Measurements from ENCODE around the gene TMEM117. TPM values are rescaled to one million over a fixed set of nuclear protein-coding genes. Genes with fewer than 3 reads are reported as not detected.

TMEM117 gene
- total and polyA plus RNA-seq, 12 donors: 4.0 to 8.5 (median 7.1) TPM

DNA sequence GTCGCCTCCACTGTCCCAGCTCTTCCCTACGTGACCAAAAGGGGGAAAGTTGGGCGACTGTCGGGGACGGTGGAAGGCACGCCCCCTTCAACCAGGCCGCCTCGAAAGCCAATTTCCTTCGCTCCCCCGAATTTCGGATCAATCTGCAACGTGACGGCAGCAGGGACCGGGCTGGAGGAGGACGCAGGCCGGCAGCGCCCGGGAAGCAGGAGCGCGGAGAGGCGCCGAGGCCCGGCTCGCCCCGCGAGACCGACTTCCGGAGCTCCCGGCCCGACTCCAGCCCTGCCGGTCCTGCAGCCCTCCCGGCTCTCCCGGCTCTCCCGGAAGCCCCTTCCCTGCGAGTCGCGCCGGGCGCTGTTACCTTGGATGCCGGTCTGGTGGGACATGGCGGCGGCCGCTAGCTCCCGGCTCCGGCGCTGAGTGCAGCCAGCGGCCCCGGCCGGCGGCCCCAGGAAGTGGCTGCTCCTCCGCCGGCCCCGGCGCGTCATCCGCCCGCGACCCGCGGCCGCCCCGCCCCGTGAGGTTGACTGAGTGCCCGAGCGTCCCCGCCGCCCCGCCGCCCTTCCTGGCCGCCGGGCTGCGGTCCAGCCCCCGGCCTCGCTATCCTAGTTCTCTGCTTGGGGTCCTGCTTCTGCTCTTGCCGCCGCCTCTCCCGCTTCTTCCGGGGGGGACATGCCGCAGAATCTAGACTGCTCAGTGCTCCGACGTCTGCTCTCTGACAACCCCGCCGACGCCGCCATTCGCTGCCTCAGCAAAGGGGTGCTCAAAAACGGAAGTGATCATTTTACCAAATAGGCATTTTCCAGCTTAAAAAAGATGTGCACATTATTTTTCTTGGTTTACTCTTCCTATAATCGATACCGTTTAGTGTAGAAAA, 29.8 kb upstream of the TMEM117 start, which contains the start of gene TWF1:
Gene TWF1, minus strand, starts transcription at position 458 of the 877 bp plus-strand sequence. Its CDS starts 72 bp downstream, at position 386.
- ATAC-seq: peak; percentile 99 to 100 (median 100)
- Histone ChIP-seq H3K27me3 (no peaks in the 10 kb centered on the region), H3K4me3 (peak within 1 kb of the TSS; percentile 74 to 97 (median 93)), H3K27ac (peak within 1 kb of the TSS; percentile 83 to 99 (median 96)), H3K9me3 (no peaks in the 10 kb centered on the region), H3K4me1 (peaks cover 0 to 46% (median 24%) of the 10 kb centered on the region in 9 donors), H3K36me3 (peaks cover 0 to 33% (median 0%) of the 10 kb centered on the region in 9 donors)
- 0 to 1% methylated on average over 72 to 89 of the region's 89 CpGs for WGBS, 2 donors
- intact Hi-C loops (cut with DNase I): loop anchor here in 6 of 10 donors (1.0 to 10.0 kb wide), 8 partner anchors 29 to 79 kb away; partner anchors contain the start of genes IRAK4 (in 4 of the 6), PUS7L (in 4 of the 6) and TMEM117 (in 1 of the 6)
- peak; percentile 88 to 91 for DNase-seq
- TF ChIP-seq, protein P1, sequence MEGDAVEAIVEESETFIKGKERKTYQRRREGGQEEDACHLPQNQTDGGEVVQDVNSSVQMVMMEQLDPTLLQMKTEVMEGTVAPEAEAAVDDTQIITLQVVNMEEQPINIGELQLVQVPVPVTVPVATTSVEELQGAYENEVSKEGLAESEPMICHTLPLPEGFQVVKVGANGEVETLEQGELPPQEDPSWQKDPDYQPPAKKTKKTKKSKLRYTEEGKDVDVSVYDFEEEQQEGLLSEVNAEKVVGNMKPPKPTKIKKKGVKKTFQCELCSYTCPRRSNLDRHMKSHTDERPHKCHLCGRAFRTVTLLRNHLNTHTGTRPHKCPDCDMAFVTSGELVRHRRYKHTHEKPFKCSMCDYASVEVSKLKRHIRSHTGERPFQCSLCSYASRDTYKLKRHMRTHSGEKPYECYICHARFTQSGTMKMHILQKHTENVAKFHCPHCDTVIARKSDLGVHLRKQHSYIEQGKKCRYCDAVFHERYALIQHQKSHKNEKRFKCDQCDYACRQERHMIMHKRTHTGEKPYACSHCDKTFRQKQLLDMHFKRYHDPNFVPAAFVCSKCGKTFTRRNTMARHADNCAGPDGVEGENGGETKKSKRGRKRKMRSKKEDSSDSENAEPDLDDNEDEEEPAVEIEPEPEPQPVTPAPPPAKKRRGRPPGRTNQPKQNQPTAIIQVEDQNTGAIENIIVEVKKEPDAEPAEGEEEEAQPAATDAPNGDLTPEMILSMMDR (IDR thresholded peaks at IDR 0.05): peak in 6 of 9 donors; percentile 20 to 48 (median 33)

DNA sequence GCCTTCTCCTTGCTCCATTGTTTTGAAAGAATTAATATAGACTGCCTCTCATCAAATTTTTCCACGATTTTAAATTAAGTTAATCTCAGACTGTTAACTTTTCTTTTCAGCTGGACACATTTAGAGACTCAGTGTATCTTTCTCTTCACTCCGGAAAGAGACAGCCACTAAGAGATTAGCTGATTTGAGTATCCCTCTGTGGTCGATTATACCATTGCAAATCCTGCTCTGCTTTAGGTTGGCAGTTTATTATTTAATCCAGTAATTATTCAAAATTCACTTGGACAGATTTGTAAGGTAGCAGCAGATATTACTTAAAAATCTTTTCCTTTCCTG, 29.2 kb upstream of the TMEM117 start:
- Histone ChIP-seq H3K9me3 (no peaks in the 10 kb centered on the region), H3K4me1 (peaks cover 0 to 46% (median 24%) of the 10 kb centered on the region in 9 donors), H3K36me3 (peaks cover 0 to 27% (median 0%) of the 10 kb centered on the region in 9 donors), H3K27ac (peak overlapping the region; percentile 83 to 99 (median 96)), H3K27me3 (no peaks in the 10 kb centered on the region), H3K4me3 (peak overlapping the region; percentile 74 to 97 (median 93))
- ATAC-seq (no peak), DNase-seq (no peak)
- WGBS, 2 donors: 4 to 5% methylated on average over 3 of the region's 3 CpGs
- TF ChIP-seq, protein P1 (IDR thresholded peaks at IDR 0.05): no peak
- intact Hi-C loops (cut with DNase I): loop anchor here in 6 of 10 donors (1.0 to 10.0 kb wide), 8 partner anchors 28 to 78 kb away; partner anchors contain the start of genes IRAK4 (in 4 of the 6), PUS7L (in 4 of the 6) and TMEM117 (in 1 of the 6)

DNA sequence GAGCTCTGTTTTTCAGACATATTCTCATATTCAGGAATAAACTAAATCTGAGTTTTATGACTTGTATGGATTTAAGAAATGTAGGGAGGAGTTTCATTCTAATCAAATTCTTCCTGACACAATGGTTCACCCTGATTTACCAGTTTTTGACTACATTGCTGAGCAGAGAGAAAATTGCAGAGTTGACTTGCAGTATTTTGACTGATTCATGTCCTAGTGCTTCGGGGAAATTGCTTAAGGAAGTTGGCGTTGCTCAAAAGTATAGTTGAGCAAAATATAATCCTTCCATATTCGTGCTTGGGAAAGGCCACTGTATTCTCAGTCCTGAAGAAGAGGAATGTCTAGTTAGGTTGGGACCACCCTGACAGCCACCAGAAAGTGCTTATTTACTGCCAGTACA, 28.5 kb upstream of the TMEM117 start:
- no peaks in the 10 kb centered on the region for H3K27me3 ChIP-seq
- TF ChIP-seq, protein P1 (IDR thresholded peaks at IDR 0.05): no peak
- no peak overlapping the region for H3K4me3 ChIP-seq
- peak overlapping the region in 6 of 10 donors; percentile 94 to 99 (median 98) for H3K27ac ChIP-seq
- no peak for DNase-seq
- H3K36me3 ChIP-seq: peaks cover 0 to 20% (median 0%) of the 10 kb centered on the region in 9 donors
- peaks cover 0 to 46% (median 24%) of the 10 kb centered on the region in 9 donors for H3K4me1 ChIP-seq
- intact Hi-C loops (cut with DNase I): loop anchor here in 6 of 10 donors (2.0 to 10.0 kb wide), 6 partner anchors 27 to 77 kb away; partner anchors contain the start of genes IRAK4 (in 3 of the 6) and PUS7L (in 3 of the 6)
- 87 to 95% methylated on average over 3 of the region's 3 CpGs for WGBS, 2 donors
- no peaks in the 10 kb centered on the region for H3K9me3 ChIP-seq
- ATAC-seq: no peak

DNA sequence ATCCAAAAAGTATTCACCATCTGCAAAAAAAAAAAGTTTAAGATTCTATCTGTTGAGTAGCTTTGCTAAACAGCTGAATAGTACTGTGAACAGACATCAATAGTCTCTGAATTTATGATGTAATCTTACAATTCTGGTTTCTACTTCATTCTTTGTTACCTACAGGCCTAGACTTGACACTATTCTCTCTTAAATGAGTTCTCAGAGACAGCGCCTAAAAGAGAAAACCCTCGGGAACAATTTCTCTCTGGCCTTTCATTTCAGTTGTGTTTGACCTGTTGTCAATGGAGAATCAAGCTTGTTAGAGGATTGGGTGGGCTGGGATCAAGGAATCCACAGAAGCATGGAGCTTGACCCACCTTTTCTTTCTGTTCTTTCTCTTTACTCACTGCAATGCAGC, 23.8 kb upstream of the TMEM117 start:
- no peak for ATAC-seq
- Histone ChIP-seq H3K27ac (no peak overlapping the region), H3K4me1 (peaks cover 0 to 13% (median under 1%) of the 10 kb centered on the region in 9 donors), H3K9me3 (no peaks in the 10 kb centered on the region), H3K27me3 (peaks cover 0 to 3% (median 0%) of the 10 kb centered on the region in 7 donors), H3K4me3 (no peak overlapping the region), H3K36me3 (no peaks in the 10 kb centered on the region)
- WGBS, 2 donors: 90% methylated on average over 2 of the region's 2 CpGs
- DNase-seq: no peak
- intact Hi-C loops (cut with DNase I): no loop called here
- TF ChIP-seq, protein P1 (IDR thresholded peaks at IDR 0.05): no peak

All from heart right ventricle (tissue), 16 donors.